ENCODE results near the gene MRFAP1L1.

- no peak for TF ChIP-seq CTCF (IDR thresholded peaks at IDR 0.05)
- TF ChIP-seq EP300 (IDR thresholded peaks at IDR 0.05) = no peak
- TF ChIP-seq POLR2A (IDR thresholded peaks at IDR 0.05) = no peak
- no peak for TF ChIP-seq POLR2AphosphoS5 (IDR thresholded peaks at IDR 0.05)
Measured at GRCh38 chr4:6722891-6723290, 13.2 kb upstream of the MRFAP1L1 start.

Measured in upper lobe of left lung (tissue), 4 donors.